Measurements from ENCODE around the gene LIX1L. TPM values are rescaled to one million over a fixed set of nuclear protein-coding genes. Genes with fewer than 3 reads are reported as not detected.

LIX1L gene
- total and polyA plus RNA-seq, 2 of the 13 experiments (the other 11 are each of a cell fraction or from before 2014, with no cell fraction given): 8.1 to 24.9 TPM

DNA sequence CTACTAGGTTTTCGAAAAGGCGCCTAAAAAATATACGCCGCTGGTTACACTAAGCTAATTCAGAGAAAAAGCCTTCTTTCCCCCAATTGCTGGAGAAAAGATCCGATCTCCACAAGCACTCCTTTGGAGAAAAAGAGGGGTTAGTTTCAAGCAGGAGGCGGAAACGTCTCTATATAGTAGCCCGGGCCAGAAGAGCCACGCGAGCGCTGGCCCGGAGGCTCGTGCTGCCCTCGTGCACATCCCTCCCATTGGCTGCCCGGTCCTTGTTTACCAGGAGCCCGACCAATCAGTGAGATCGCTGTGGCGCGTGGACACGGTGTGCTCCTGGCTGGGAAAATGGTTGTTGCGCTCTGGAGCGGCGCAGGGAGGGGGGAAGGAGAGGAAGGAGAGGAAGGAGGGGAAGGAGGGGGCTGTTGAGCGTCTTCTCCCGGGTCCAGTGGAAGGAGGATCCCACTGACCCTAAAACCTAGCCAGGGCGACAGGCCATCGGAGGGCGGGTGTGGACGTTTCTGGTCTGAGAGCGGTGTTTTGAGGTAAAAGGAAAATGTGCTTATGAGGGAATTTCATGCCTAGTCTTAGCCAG is 38.7 kb upstream of the LIX1L start, which contains the start of gene TXNIP (continued):
- TF ChIP-seq, protein P1, sequence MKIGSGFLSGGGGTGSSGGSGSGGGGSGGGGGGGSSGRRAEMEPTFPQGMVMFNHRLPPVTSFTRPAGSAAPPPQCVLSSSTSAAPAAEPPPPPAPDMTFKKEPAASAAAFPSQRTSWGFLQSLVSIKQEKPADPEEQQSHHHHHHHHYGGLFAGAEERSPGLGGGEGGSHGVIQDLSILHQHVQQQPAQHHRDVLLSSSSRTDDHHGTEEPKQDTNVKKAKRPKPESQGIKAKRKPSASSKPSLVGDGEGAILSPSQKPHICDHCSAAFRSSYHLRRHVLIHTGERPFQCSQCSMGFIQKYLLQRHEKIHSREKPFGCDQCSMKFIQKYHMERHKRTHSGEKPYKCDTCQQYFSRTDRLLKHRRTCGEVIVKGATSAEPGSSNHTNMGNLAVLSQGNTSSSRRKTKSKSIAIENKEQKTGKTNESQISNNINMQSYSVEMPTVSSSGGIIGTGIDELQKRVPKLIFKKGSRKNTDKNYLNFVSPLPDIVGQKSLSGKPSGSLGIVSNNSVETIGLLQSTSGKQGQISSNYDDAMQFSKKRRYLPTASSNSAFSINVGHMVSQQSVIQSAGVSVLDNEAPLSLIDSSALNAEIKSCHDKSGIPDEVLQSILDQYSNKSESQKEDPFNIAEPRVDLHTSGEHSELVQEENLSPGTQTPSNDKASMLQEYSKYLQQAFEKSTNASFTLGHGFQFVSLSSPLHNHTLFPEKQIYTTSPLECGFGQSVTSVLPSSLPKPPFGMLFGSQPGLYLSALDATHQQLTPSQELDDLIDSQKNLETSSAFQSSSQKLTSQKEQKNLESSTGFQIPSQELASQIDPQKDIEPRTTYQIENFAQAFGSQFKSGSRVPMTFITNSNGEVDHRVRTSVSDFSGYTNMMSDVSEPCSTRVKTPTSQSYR (CRISPR knock-in tag; IDR thresholded peaks at IDR 0.05; ENCODE audit: borderline replicate concordance): peak; percentile 78
- TF ChIP-seq NFE2L2 (IDR thresholded peaks at IDR 0.05; ENCODE audit: low read length) (no peak), FOSL2 (CRISPR knock-in tag; IDR thresholded peaks at IDR 0.05) (peak; percentile 75), RFX1 (IDR thresholded peaks at IDR 0.05) (no peak), TBX2 (CRISPR knock-in tag; IDR thresholded peaks at IDR 0.05; ENCODE audit: borderline replicate concordance) (peak; percentile 75; the same call in 1 of the 2 replicates), ZBTB21 (CRISPR knock-in tag; IDR thresholded peaks at IDR 0.05) (no peak), ZNF572 (CRISPR knock-in tag; IDR thresholded peaks at IDR 0.05) (0 out of 2 replicates have a peak, but pooled peaks have one; percentile 67), MIER3 (CRISPR knock-in tag; IDR thresholded peaks at IDR 0.05; ENCODE audit: borderline replicate concordance) (peak; percentile 99), YY1 (IDR thresholded peaks at IDR 0.05; ENCODE audit: insufficient read depth, insufficient replicate concordance, low read depth, low read length) (peak; percentile 89), ZNF143 (CRISPR knock-in tag; IDR thresholded peaks at IDR 0.05) (no peak), SMC3 (IDR thresholded peaks at IDR 0.05; ENCODE audit: low read length) (no peak), ARID2 (CRISPR knock-in tag; IDR thresholded peaks at IDR 0.05; ENCODE audit: borderline replicate concordance) (peak; percentile 90), ZNF446 (CRISPR knock-in tag; IDR thresholded peaks at IDR 0.05) (peak; percentile 77), PHF21A (CRISPR knock-in tag; IDR thresholded peaks at IDR 0.05) (peak; percentile 90), FOSL1 (CRISPR knock-in tag; IDR thresholded peaks at IDR 0.05; ENCODE audit: borderline replicate concordance) (no peak), CCAR2 (optimal IDR thresholded peaks at IDR 0.05; ENCODE audit: low read depth, low read length) (no peak), TRIM24 (CRISPR knock-in tag; IDR thresholded peaks at IDR 0.05) (peak; percentile 81), ZNF776 (CRISPR knock-in tag; IDR thresholded peaks at IDR 0.05) (no peak)
- TF ChIP-seq, protein P2, sequence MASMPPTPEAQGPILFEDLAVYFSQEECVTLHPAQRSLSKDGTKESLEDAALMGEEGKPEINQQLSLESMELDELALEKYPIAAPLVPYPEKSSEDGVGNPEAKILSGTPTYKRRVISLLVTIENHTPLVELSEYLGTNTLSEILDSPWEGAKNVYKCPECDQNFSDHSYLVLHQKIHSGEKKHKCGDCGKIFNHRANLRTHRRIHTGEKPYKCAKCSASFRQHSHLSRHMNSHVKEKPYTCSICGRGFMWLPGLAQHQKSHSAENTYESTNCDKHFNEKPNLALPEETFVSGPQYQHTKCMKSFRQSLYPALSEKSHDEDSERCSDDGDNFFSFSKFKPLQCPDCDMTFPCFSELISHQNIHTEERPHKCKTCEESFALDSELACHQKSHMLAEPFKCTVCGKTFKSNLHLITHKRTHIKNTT (CRISPR knock-in tag; IDR thresholded peaks at IDR 0.05): no peak
- TF ChIP-seq, protein P3, sequence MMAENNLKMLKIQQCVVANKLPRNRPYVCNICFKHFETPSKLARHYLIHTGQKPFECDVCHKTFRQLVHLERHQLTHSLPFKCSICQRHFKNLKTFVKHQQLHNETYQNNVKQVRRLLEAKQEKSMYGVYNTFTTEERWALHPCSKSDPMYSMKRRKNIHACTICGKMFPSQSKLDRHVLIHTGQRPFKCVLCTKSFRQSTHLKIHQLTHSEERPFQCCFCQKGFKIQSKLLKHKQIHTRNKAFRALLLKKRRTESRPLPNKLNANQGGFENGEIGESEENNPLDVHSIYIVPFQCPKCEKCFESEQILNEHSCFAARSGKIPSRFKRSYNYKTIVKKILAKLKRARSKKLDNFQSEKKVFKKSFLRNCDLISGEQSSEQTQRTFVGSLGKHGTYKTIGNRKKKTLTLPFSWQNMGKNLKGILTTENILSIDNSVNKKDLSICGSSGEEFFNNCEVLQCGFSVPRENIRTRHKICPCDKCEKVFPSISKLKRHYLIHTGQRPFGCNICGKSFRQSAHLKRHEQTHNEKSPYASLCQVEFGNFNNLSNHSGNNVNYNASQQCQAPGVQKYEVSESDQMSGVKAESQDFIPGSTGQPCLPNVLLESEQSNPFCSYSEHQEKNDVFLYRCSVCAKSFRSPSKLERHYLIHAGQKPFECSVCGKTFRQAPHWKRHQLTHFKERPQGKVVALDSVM (CRISPR knock-in tag; IDR thresholded peaks at IDR 0.05): no peak; the same call in 1 of the 2 replicates
- TF ChIP-seq, protein P4, sequence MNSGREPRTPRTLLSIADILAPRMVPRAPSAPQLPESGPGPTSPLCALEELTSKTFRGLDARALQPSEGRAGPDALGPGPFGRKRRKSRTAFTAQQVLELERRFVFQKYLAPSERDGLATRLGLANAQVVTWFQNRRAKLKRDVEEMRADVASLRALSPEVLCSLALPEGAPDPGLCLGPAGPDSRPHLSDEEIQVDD (CRISPR knock-in tag; IDR thresholded peaks at IDR 0.05; ENCODE audit: borderline replicate concordance): peak; percentile 74; the same call in 1 of the 2 replicates
- TF ChIP-seq, protein P5, sequence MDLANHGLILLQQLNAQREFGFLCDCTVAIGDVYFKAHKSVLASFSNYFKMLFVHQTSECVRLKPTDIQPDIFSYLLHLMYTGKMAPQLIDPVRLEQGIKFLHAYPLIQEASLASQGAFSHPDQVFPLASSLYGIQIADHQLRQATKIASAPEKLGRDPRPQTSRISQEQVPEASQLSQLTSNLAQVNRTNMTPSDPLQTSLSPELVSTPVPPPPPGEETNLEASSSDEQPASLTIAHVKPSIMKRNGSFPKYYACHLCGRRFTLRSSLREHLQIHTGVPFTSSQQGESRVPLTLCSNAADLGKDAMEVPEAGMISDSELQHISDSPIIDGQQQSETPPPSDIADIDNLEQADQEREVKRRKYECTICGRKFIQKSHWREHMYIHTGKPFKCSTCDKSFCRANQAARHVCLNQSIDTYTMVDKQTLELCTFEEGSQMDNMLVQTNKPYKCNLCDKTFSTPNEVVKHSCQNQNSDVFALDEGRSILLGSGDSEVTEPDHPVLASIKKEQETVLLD (CRISPR knock-in tag; IDR thresholded peaks at IDR 0.05; ENCODE audit: low read depth): no peak; the same call in 1 of the 2 replicates

Data from HepG2 (cell line).